Measurements from ENCODE around the gene ZNF521. TPM values are rescaled to one million over a fixed set of nuclear protein-coding genes. Genes with fewer than 3 reads are reported as not detected.

ZNF521 gene
- total RNA-seq, 1 experiment from 2014 or later = not detected

- BruUV-seq (replicated peaks) = no TSS peak
- Mint-ChIP-seq H3K36me3 (ENCODE audit: insufficient read depth, unreplicated experiment) (no peaks in the 10 kb centered on the region), H3K27ac (ENCODE audit: low read depth, unreplicated experiment) (no peak overlapping the region), H3K9me3 (ENCODE audit: unreplicated experiment) (no peaks in the 10 kb centered on the region), H3K4me1 (ENCODE audit: insufficient read depth, unreplicated experiment) (no peaks in the 10 kb centered on the region), H3K27me3 (ENCODE audit: insufficient read depth, unreplicated experiment) (no peaks in the 10 kb centered on the region), H3K4me3 (ENCODE audit: unreplicated experiment) (no peak overlapping the region)
- TF ChIP-seq, protein P1, sequence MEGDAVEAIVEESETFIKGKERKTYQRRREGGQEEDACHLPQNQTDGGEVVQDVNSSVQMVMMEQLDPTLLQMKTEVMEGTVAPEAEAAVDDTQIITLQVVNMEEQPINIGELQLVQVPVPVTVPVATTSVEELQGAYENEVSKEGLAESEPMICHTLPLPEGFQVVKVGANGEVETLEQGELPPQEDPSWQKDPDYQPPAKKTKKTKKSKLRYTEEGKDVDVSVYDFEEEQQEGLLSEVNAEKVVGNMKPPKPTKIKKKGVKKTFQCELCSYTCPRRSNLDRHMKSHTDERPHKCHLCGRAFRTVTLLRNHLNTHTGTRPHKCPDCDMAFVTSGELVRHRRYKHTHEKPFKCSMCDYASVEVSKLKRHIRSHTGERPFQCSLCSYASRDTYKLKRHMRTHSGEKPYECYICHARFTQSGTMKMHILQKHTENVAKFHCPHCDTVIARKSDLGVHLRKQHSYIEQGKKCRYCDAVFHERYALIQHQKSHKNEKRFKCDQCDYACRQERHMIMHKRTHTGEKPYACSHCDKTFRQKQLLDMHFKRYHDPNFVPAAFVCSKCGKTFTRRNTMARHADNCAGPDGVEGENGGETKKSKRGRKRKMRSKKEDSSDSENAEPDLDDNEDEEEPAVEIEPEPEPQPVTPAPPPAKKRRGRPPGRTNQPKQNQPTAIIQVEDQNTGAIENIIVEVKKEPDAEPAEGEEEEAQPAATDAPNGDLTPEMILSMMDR (IDR thresholded peaks at IDR 0.05; ENCODE audit: unreplicated experiment) = no peak
- POLR2A ChIA-PET = no interaction called here
- CTCF ChIA-PET = interaction anchor here (0.9 kb wide), 1 partner anchor 168 kb away, joined by 3 read pairs; no protein-coding TSS in a partner anchor
- intact Hi-C loops (cut with micrococcal nuclease) = no loop called here
- DNase-seq (ENCODE audit: unreplicated experiment) = no peak
These were observed 180.6 kb downstream of the ZNF521 start for GRCh38 chr18:25171334-25171733.

DNA sequence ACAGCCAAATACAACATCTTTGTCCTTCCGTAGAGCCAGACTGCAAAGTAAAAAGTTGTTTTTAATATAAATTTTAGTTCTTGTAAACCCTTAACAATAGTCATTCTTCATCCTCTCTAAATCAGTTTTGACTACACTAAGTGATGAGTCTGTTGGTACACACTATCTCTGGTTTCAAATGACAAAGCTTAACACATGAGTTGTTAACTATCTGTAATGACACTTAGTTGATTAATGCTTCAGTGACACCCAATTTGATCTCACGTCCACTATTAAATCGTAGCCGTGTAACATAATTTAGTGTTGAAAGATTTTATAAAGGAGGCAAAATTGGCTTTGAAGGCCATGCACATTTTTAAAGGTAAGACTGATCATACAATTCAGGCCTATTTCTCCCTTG is 181.6 kb downstream of the ZNF521 start:
- POLR2A ChIA-PET = no interaction called here
- TF ChIP-seq, protein P1 (IDR thresholded peaks at IDR 0.05; ENCODE audit: unreplicated experiment) = no peak
- BruUV-seq (replicated peaks) = no TSS peak
- Mint-ChIP-seq H3K9me3 (ENCODE audit: unreplicated experiment) (no peaks in the 10 kb centered on the region), H3K27me3 (ENCODE audit: insufficient read depth, unreplicated experiment) (no peaks in the 10 kb centered on the region), H3K4me1 (ENCODE audit: insufficient read depth, unreplicated experiment) (no peaks in the 10 kb centered on the region), H3K4me3 (ENCODE audit: unreplicated experiment) (no peak overlapping the region), H3K36me3 (ENCODE audit: insufficient read depth, unreplicated experiment) (no peaks in the 10 kb centered on the region), H3K27ac (ENCODE audit: low read depth, unreplicated experiment) (no peak overlapping the region)
- no peak for DNase-seq (ENCODE audit: unreplicated experiment)
- CTCF ChIA-PET = interaction anchor here (0.9 kb wide), 1 partner anchor 167 kb away, joined by 3 read pairs; no protein-coding TSS in a partner anchor
- intact Hi-C loops (cut with micrococcal nuclease) = no loop called here

DNA sequence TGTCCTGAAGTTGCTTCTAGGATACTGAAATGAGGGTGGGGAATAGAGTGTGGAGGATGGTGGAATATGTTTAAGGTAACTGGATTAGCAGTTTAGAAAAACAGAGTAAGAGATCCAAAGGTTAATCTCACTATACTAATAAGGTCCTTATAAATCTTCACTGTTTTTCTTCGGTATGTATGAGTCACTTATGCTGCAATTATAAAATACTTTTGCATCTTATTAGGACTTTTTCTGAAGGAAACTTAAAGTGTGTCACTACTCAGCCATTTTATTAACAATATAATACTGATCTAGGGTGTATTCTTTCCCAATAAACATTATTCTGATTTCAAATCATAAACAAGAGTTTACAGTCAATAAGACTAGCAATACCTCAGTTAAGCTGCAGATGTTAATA is 182.3 kb downstream of the ZNF521 start:
- Mint-ChIP-seq H3K4me3 (ENCODE audit: unreplicated experiment) (no peak overlapping the region), H3K27me3 (ENCODE audit: insufficient read depth, unreplicated experiment) (no peaks in the 10 kb centered on the region), H3K4me1 (ENCODE audit: insufficient read depth, unreplicated experiment) (no peaks in the 10 kb centered on the region), H3K27ac (ENCODE audit: low read depth, unreplicated experiment) (no peak overlapping the region), H3K9me3 (ENCODE audit: unreplicated experiment) (no peaks in the 10 kb centered on the region), H3K36me3 (ENCODE audit: insufficient read depth, unreplicated experiment) (no peaks in the 10 kb centered on the region)
- TF ChIP-seq, protein P1 (IDR thresholded peaks at IDR 0.05; ENCODE audit: unreplicated experiment) = no peak
- no TSS peak for BruUV-seq (replicated peaks)
- intact Hi-C loops (cut with micrococcal nuclease) = no loop called here
- ChIA-PET POLR2A (no interaction called here), CTCF (no interaction called here)
- DNase-seq (ENCODE audit: unreplicated experiment) = no peak

- ChIA-PET CTCF (no interaction called here), POLR2A (no interaction called here)
- Mint-ChIP-seq H3K36me3 (ENCODE audit: insufficient read depth, unreplicated experiment) (no peaks in the 10 kb centered on the region), H3K27me3 (ENCODE audit: insufficient read depth, unreplicated experiment) (no peaks in the 10 kb centered on the region), H3K27ac (ENCODE audit: low read depth, unreplicated experiment) (no peak overlapping the region), H3K9me3 (ENCODE audit: unreplicated experiment) (no peaks in the 10 kb centered on the region), H3K4me3 (ENCODE audit: unreplicated experiment) (no peak overlapping the region), H3K4me1 (ENCODE audit: insufficient read depth, unreplicated experiment) (no peaks in the 10 kb centered on the region)
- TF ChIP-seq, protein P1 (IDR thresholded peaks at IDR 0.05; ENCODE audit: unreplicated experiment) = no peak
- intact Hi-C loops (cut with micrococcal nuclease) = no loop called here
- BruUV-seq (replicated peaks) = no TSS peak
- no peak for DNase-seq (ENCODE audit: unreplicated experiment)
These were observed 184.2 kb downstream of the ZNF521 start for GRCh38 chr18:25167612-25168410.

Data from MCF 10A (cell line).